DND-41 (cell line): Measurements from ENCODE around the gene DYNC1I1.

Source experiments
- ATAC-seq: fragments of 200-7000 bp; cut with Tn5 transposase; 3 replicates; pipeline ENCODE4 v1.9.1; 2021; ENCODE audit warnings: low read depth; ENCODE audit not compliant: insufficient read depth
- DNase-seq: peaks from one replicate; pipeline ENCODE4 v3.0.0-alpha.2; 2020
- H2AFZ ChIP-seq: 2 replicates; pipeline ENCODE4 v1.6.0; 2012; ENCODE audit warnings: low read depth, low read length
- H3K27ac ChIP-seq: 2 replicates; pipeline ENCODE4 v1.5.1; 2012; ENCODE audit warnings: low read length, inconsistent platforms
- H3K27me3 ChIP-seq: fragments of 200-600 bp; sonication (generic); 2 replicates; pipeline ENCODE4 v1.6.0; 2012; ENCODE audit warnings: low read length, mild to moderate bottlenecking, inconsistent platforms; ENCODE audit not compliant: insufficient read depth, poor library complexity
- H3K36me3 ChIP-seq: 2 replicates; pipeline ENCODE4 v1.5.1; 2012; ENCODE audit warnings: low read length, inconsistent platforms; ENCODE audit not compliant: insufficient read depth
- H3K4me1 ChIP-seq: 2 replicates; pipeline ENCODE4 v1.5.1; 2012; ENCODE audit warnings: mild to moderate bottlenecking, low read length; ENCODE audit not compliant: insufficient read depth
- H3K4me2 ChIP-seq: 2 replicates; pipeline ENCODE4 v1.6.0; 2012; ENCODE audit warnings: mild to moderate bottlenecking, moderate library complexity, low read length, inconsistent platforms; ENCODE audit not compliant: insufficient read depth
- H3K4me3 ChIP-seq, 2 experiments: fragments of 200-600 bp in 1 of 2; shearing (Covaris generic) in 1 of 2; 2 replicates each; pipeline ENCODE4 v1.5.1; 2012 to 2016; ENCODE audit warnings: inconsistent platforms in 2 of 2, low read length in 2 of 2, mild to moderate bottlenecking in 2 of 2, low read depth in 1 of 2, moderate library complexity in 1 of 2
- H3K79me2 ChIP-seq: 2 replicates; pipeline ENCODE4 v1.6.0; 2012; ENCODE audit warnings: low read length, inconsistent platforms; ENCODE audit not compliant: insufficient read depth
- H3K9ac ChIP-seq: 2 replicates; pipeline ENCODE4 v1.6.0; 2012; ENCODE audit warnings: low read depth, mild to moderate bottlenecking, inconsistent platforms, low read length, moderate library complexity
- H3K9me3 ChIP-seq: 2 replicates; pipeline ENCODE4 v1.5.1; 2012; ENCODE audit warnings: low read length, moderate library complexity, mild to moderate bottlenecking, inconsistent platforms; ENCODE audit not compliant: insufficient read depth, severe bottlenecking
- H4K20me1 ChIP-seq: 2 replicates; pipeline ENCODE4 v1.6.0; 2012; ENCODE audit warnings: low read length; ENCODE audit not compliant: insufficient read depth
- CTCF ChIP-seq: IDR thresholded peaks from 2 replicates; pipeline ENCODE4 v1.5.1; 2012; ENCODE audit warnings: borderline replicate concordance, low read length, moderate library complexity, mild to moderate bottlenecking; ENCODE audit not compliant: poor library complexity, severe bottlenecking; ENCODE audit errors: extremely low read depth
- EZH2 ChIP-seq: IDR thresholded peaks from 3 replicates; pipeline ENCODE4 v1.6.1; 2012; ENCODE audit warnings: borderline replicate concordance, low read depth, mild to moderate bottlenecking, moderate library complexity, low read length, inconsistent platforms; ENCODE audit not compliant: severe bottlenecking

The DYNC1I1 gene

GRCh38 chr7:95802270-95802669, 29.9 kb downstream of the DYNC1I1 start:
- H3K9me3 ChIP-seq, result no peaks in the 10 kb centered on the region
- TF ChIP-seq EZH2 (no peak), CTCF (no peak)
- H3K36me3 ChIP-seq, result no peaks in the 10 kb centered on the region
- no peaks in the 10 kb centered on the region for H3K4me1 ChIP-seq
- no peaks in the 10 kb centered on the region for H3K79me2 ChIP-seq
- no peak for ATAC-seq
- no peaks in the 10 kb centered on the region for H3K27me3 ChIP-seq
- no peak overlapping the region for H3K9ac ChIP-seq
- no peak overlapping the region for H3K27ac ChIP-seq
- no peak overlapping the region for H3K4me3 ChIP-seq
- no peak overlapping the region for H2AFZ ChIP-seq
- H4K20me1 ChIP-seq, result no peaks in the 10 kb centered on the region
- DNase-seq, result no peak
- no peak overlapping the region for H3K4me2 ChIP-seq

GRCh38 chr7:95804052-95804451, 31.7 kb downstream of the DYNC1I1 start:
- Histone ChIP-seq H3K27me3 (no peaks in the 10 kb centered on the region), H3K4me3 (no peak overlapping the region), H4K20me1 (no peaks in the 10 kb centered on the region), H3K9ac (no peak overlapping the region), H3K36me3 (no peaks in the 10 kb centered on the region), H3K27ac (no peak overlapping the region), H3K4me1 (no peaks in the 10 kb centered on the region), H3K4me2 (no peak overlapping the region), H2AFZ (no peak overlapping the region), H3K79me2 (no peaks in the 10 kb centered on the region), H3K9me3 (no peaks in the 10 kb centered on the region)
- ATAC-seq, result no peak
- TF ChIP-seq CTCF (no peak), EZH2 (no peak)
- DNase-seq, result no peak

- Histone ChIP-seq H3K79me2 (no peaks in the 10 kb centered on the region), H4K20me1 (no peaks in the 10 kb centered on the region), H3K36me3 (no peaks in the 10 kb centered on the region), H3K4me3 (no peak overlapping the region), H3K27ac (no peak overlapping the region), H3K9me3 (no peaks in the 10 kb centered on the region), H3K4me2 (no peak overlapping the region), H3K4me1 (no peaks in the 10 kb centered on the region), H2AFZ (no peak overlapping the region), H3K27me3 (no peaks in the 10 kb centered on the region), H3K9ac (no peak overlapping the region)
- DNase-seq (no peak), ATAC-seq (no peak)
- TF ChIP-seq EZH2 (no peak), CTCF (no peak)
Measured at GRCh38 chr7:95805909-95806308, 33.6 kb downstream of the DYNC1I1 start.

GRCh38 chr7:95808396-95808795, 36.0 kb downstream of the DYNC1I1 start:
- no peak for ATAC-seq
- Histone ChIP-seq H2AFZ (no peak overlapping the region), H3K9ac (no peak overlapping the region), H3K27me3 (no peaks in the 10 kb centered on the region), H4K20me1 (no peaks in the 10 kb centered on the region), H3K36me3 (no peaks in the 10 kb centered on the region), H3K79me2 (no peaks in the 10 kb centered on the region), H3K9me3 (no peaks in the 10 kb centered on the region), H3K27ac (no peak overlapping the region), H3K4me3 (no peak overlapping the region), H3K4me2 (no peak overlapping the region), H3K4me1 (no peaks in the 10 kb centered on the region)
- TF ChIP-seq CTCF, result no peak
- no peak for TF ChIP-seq EZH2
- no peak for DNase-seq
